ENCODE measurements around the gene MAIP1. TPM values are rescaled to one million over a fixed set of nuclear protein-coding genes. Genes with fewer than 3 reads are reported as not detected.
A peak's percentile ranks its signal among the peaks of the same experiment; 100 is the strongest.

Gene MAIP1
- total RNA-seq, 2 experiments from 2014 or later, result 17.9 to 19.5 TPM

DNA sequence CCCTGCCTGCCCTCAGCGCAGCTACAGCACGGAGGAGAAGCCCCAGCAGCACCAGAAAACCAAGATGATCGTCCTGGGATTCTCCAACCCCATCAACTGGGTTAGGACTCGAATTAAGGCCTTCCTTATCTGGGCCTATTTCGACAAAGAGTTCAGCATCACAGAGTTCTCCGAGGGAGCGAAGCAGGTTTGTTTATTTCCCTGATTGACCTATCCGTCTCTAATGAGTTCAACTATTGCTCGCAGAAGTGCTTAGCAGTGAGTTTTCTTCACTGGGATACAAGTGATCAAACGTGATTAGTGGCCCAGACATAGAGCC is 639 bp downstream of the MAIP1 start:
- Mint-ChIP-seq H3K4me3 (peak overlapping the region; percentile 98), H3K27me3 (no peaks in the 10 kb centered on the region), H3K9me3 (no peaks in the 10 kb centered on the region), H3K4me1 (peaks cover 60% of the 10 kb centered on the region), H3K36me3 (ENCODE audit: low read depth) (peaks cover 36% of the 10 kb centered on the region), H3K27ac (peak overlapping the region; percentile 92)
- CTCF ChIA-PET, result interaction anchor here (0.5 kb wide), 1 partner anchor 470 kb away, joined by 3 read pairs; no protein-coding TSS in a partner anchor
- POLR2A ChIA-PET, result interaction anchor here (0.6 to 1.7 kb wide), 2 partner anchors 9 to 44 kb away, joined by 3 to 4 read pairs; no protein-coding TSS in a partner anchor
- DNase-seq, result no peak

DNA sequence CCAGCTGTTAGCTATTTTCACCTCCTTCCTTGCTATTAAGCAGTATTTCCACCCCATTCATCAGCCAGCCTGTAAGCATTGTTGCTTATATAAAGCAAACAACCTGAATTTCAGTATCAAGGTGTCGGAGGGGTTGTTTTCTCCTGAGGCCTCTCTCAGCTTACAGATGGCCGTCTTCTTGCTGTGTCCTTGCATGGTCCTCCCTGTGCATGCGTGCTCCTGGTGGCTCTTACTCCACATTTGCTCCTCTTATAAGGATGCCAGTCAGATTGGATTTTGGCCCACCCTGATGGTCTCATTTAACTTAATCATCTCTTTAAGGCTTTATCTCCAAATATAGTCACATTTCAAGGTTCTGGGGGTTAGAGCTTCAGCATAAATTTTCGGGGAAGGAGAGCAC is 2.6 kb downstream of the MAIP1 start:
- ChIA-PET POLR2A (no interaction called here), CTCF (no interaction called here)
- H3K4me1 Mint-ChIP-seq, result peaks cover 56% of the 10 kb centered on the region
- H3K27me3 Mint-ChIP-seq, result no peaks in the 10 kb centered on the region
- DNase-seq, result no peak
- H3K9me3 Mint-ChIP-seq, result no peaks in the 10 kb centered on the region
- no peak overlapping the region for H3K27ac Mint-ChIP-seq
- no peak overlapping the region for H3K4me3 Mint-ChIP-seq
- H3K36me3 Mint-ChIP-seq (ENCODE audit: low read depth), result peaks cover 44% of the 10 kb centered on the region

- Mint-ChIP-seq H3K36me3 (ENCODE audit: low read depth) (peaks cover 69% of the 10 kb centered on the region), H3K9me3 (no peaks in the 10 kb centered on the region), H3K4me3 (no peak overlapping the region), H3K4me1 (peaks cover 27% of the 10 kb centered on the region), H3K27ac (peak overlapping the region; percentile 8), H3K27me3 (no peaks in the 10 kb centered on the region)
- ChIA-PET CTCF (no interaction called here), POLR2A (interaction anchor here (0.9 kb wide), 1 partner anchor 51 kb away, joined by 3 read pairs; the partner anchor contains the start of gene C2orf69)
- no peak for DNase-seq
Observed at GRCh38 chr2:199962203-199962602, 6.8 kb downstream of the MAIP1 start.

- peaks cover 11% of the 10 kb centered on the region for H3K4me1 Mint-ChIP-seq
- no peak for DNase-seq
- H3K4me3 Mint-ChIP-seq, result no peak overlapping the region
- no peak overlapping the region for H3K27ac Mint-ChIP-seq
- peaks cover 54% of the 10 kb centered on the region for H3K36me3 Mint-ChIP-seq (ENCODE audit: low read depth)
- H3K27me3 Mint-ChIP-seq, result no peaks in the 10 kb centered on the region
- H3K9me3 Mint-ChIP-seq, result no peaks in the 10 kb centered on the region
- ChIA-PET CTCF (interaction anchor here (1.1 to 1.8 kb wide), 2 partner anchors 8 to 18 kb away, joined by 3 read pairs; no protein-coding TSS in a partner anchor), POLR2A (interaction anchor here (1.0 kb wide), 1 partner anchor 26 kb away, joined by 3 read pairs; no protein-coding TSS in a partner anchor)
Observed at GRCh38 chr2:199966405-199966804, 11.0 kb downstream of the MAIP1 start.

GRCh38 chr2:199966976-199967375 is 11.6 kb downstream of the MAIP1 start:
- ChIA-PET POLR2A (no interaction called here), CTCF (interaction anchor here (1.1 to 1.8 kb wide), 3 partner anchors 8 to 18 kb away, joined by 3 to 5 read pairs (median 3); no protein-coding TSS in a partner anchor)
- H3K36me3 Mint-ChIP-seq (ENCODE audit: low read depth), result peaks cover 49% of the 10 kb centered on the region
- H3K4me3 Mint-ChIP-seq, result no peak overlapping the region
- no peaks in the 10 kb centered on the region for H3K9me3 Mint-ChIP-seq
- H3K27me3 Mint-ChIP-seq, result no peaks in the 10 kb centered on the region
- no peak for DNase-seq
- H3K27ac Mint-ChIP-seq, result no peak overlapping the region
- H3K4me1 Mint-ChIP-seq, result peaks cover 7% of the 10 kb centered on the region

- POLR2A ChIA-PET, result no interaction called here
Observed at GRCh38 chr2:199968126-199968525, 12.7 kb downstream of the MAIP1 start.

DNA sequence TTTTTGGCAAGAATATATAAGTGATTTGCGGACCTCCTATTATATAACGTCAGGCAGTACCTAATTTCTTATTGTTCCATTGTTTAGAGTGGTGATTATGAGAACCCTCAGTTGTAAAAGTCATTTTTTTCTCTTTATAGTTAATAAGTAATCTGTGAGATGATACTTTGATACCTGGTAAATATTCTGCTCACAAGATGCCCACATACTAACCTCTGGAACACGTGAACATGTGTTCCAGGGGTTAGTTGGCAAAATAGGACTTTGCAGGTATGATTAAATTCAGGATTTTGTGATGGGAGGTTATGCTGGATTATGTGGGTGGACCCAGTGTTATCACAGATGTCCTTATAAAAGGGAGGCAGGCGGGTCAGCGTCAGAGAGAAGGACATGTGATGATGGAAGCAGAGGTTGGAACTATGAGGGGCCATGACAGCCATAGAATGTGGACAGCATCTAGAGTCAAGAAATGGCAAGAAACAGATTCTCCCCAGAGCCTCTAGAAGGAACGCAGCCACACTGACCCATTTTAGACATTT is 16.8 kb downstream of the MAIP1 start:
- Mint-ChIP-seq H3K9me3 (no peaks in the 10 kb centered on the region), H3K36me3 (ENCODE audit: low read depth) (peaks cover 18% of the 10 kb centered on the region), H3K27ac (no peak overlapping the region), H3K4me1 (no peaks in the 10 kb centered on the region), H3K4me3 (no peak overlapping the region), H3K27me3 (no peaks in the 10 kb centered on the region)
- CTCF ChIA-PET, result no interaction called here
- no peak for DNase-seq
- POLR2A ChIA-PET, result no interaction called here

More at GRCh38 chr2:199968126-199968525, 12.7 kb downstream of the MAIP1 start:
- DNase-seq, result no peak
- no peak overlapping the region for H3K27ac Mint-ChIP-seq
- H3K4me3 Mint-ChIP-seq, result no peak overlapping the region
- CTCF ChIA-PET, result interaction anchor here (1.4 kb wide), 1 partner anchor 12 kb away, joined by 5 read pairs; no protein-coding TSS in a partner anchor
- no peaks in the 10 kb centered on the region for H3K4me1 Mint-ChIP-seq
- H3K27me3 Mint-ChIP-seq, result no peaks in the 10 kb centered on the region
- H3K9me3 Mint-ChIP-seq, result no peaks in the 10 kb centered on the region
- H3K36me3 Mint-ChIP-seq (ENCODE audit: low read depth), result peaks cover 42% of the 10 kb centered on the region

GRCh38 chr2:199973703-199974102 is 18.3 kb downstream of the MAIP1 start:
- Mint-ChIP-seq H3K36me3 (ENCODE audit: low read depth) (peaks cover 7% of the 10 kb centered on the region), H3K9me3 (no peaks in the 10 kb centered on the region), H3K4me1 (peaks cover 12% of the 10 kb centered on the region), H3K27ac (no peak overlapping the region), H3K4me3 (no peak overlapping the region), H3K27me3 (no peaks in the 10 kb centered on the region)
- ChIA-PET CTCF (interaction anchor here (0.7 to 4.0 kb wide), 8 partner anchors 10 to 536 kb away, joined by 3 to 20 read pairs (median 4); partner anchors contain the start of genes KCTD18 and SPATS2L), POLR2A (no interaction called here)
- no peak for DNase-seq

DNA sequence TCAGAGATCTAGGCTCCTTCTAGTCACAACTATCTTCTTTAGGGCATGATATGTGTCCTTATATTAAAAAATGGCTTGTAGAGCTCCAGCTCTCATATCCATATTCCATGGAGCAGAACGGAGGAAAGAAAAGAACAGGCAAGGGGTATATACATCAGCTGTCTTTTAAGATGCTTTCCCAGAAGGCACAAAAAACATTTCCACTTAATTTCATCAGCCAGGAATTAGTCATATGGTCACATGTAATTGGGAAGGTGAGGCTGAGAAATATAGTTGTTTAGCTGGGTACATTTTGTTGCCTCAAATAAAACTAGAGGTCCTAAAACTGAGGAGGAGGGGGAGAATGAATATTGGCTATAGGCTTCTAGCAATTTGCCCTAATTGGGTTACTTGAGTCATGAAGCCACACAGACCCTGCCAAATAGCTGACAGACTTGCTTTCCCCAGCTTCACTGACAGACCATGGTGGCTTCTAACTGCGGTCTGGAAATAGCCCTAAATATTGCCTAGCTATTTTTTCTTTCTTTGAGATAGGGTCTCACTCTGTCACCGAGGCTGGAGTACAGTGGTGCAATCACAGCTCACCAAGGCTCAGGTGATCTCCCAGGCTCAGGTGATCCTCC is 20.0 kb downstream of the MAIP1 start:
- H3K27me3 Mint-ChIP-seq, result no peaks in the 10 kb centered on the region
- no peaks in the 10 kb centered on the region for H3K9me3 Mint-ChIP-seq
- H3K27ac Mint-ChIP-seq, result no peak overlapping the region
- CTCF ChIA-PET, result interaction anchor here (0.8 to 4.0 kb wide), 5 partner anchors 9 to 508 kb away, joined by 3 to 20 read pairs (median 3); no protein-coding TSS in a partner anchor
- DNase-seq, result no peak
- POLR2A ChIA-PET, result no interaction called here
- no peaks in the 10 kb centered on the region for H3K36me3 Mint-ChIP-seq (ENCODE audit: low read depth)
- H3K4me1 Mint-ChIP-seq, result peaks cover 21% of the 10 kb centered on the region
- no peak overlapping the region for H3K4me3 Mint-ChIP-seq

DNA sequence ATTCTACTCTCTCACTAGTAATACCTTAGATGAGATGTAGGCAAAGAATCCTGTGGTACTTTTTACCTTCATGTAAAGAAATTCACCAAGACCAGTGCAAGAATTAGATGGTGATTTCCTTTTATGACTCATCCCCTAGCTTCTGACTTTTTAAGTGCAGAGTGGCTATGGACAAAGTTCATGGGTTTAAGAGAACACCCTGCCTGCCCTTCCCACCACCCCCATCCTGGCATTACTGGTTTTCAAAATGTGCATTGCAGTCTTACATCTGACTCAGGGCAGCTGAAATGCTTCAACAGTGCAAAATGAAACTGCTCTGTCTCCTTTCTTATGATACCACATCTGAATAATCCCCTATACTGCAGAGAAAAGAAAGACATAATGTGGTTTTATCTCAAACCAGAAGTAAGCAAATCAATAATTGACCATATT is 22.6 kb downstream of the MAIP1 start:
- ChIA-PET POLR2A (no interaction called here), CTCF (interaction anchor here (1.1 kb wide), 1 partner anchor 503 kb away, joined by 5 read pairs; no protein-coding TSS in a partner anchor)
- no peaks in the 10 kb centered on the region for H3K9me3 Mint-ChIP-seq
- peak; percentile 36 for DNase-seq
- peaks cover 21% of the 10 kb centered on the region for H3K4me1 Mint-ChIP-seq
- H3K27me3 Mint-ChIP-seq, result no peaks in the 10 kb centered on the region
- no peaks in the 10 kb centered on the region for H3K36me3 Mint-ChIP-seq (ENCODE audit: low read depth)
- peak overlapping the region; percentile 10 for H3K27ac Mint-ChIP-seq
- no peak overlapping the region for H3K4me3 Mint-ChIP-seq

DNA sequence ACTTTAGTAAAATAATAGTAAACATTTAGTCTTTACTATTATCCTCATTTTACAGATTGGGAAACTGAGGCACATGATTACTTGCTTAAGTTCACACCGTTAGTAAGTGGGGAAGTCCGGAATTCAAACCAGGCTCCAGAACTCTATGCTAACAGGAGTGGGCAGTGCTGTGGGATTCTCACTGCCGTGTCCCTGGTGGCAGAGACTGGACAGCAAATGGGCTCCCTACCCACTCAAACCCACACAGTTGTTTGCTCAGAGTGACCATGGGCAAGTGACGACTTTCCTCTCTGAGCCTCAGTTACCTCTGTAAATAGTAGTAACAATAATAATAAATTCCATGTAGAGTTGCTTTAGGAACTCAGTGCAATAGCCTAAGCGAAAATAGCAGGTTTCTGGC is 24.0 kb downstream of the MAIP1 start:
- H3K4me3 Mint-ChIP-seq, result no peak overlapping the region
- CTCF ChIA-PET, result interaction anchor here (0.7 to 2.2 kb wide), 12 partner anchors 9 to 734 kb away, joined by 3 to 23 read pairs (median 4); partner anchors contain the start of gene SPATS2L

GRCh38 chr2:199979832-199980628 is 24.6 kb downstream of the MAIP1 start:
- H3K4me3 Mint-ChIP-seq, result no peak overlapping the region

More for the DNA sequence above, 24.0 kb downstream of the MAIP1 start:
- Mint-ChIP-seq H3K9me3 (no peaks in the 10 kb centered on the region), H3K36me3 (ENCODE audit: low read depth) (no peaks in the 10 kb centered on the region), H3K4me1 (peaks cover 21% of the 10 kb centered on the region), H3K27me3 (no peaks in the 10 kb centered on the region), H3K27ac (no peak overlapping the region)
- POLR2A ChIA-PET, result interaction anchor here (0.9 to 1.1 kb wide), 2 partner anchors 489 to 530 kb away, joined by 3 read pairs; partner anchors contain the start of gene KCTD18
- DNase-seq, result no peak

More at GRCh38 chr2:199979832-199980628, 24.6 kb downstream of the MAIP1 start:
- no peak overlapping the region for H3K27ac Mint-ChIP-seq
- H3K9me3 Mint-ChIP-seq, result no peaks in the 10 kb centered on the region
- no peaks in the 10 kb centered on the region for H3K36me3 Mint-ChIP-seq (ENCODE audit: low read depth)
- DNase-seq, result peak; percentile 84
- no peaks in the 10 kb centered on the region for H3K27me3 Mint-ChIP-seq
- CTCF ChIA-PET, result interaction anchor here (0.8 to 2.2 kb wide), 21 partner anchors 9 to 724 kb away, joined by 3 to 23 read pairs (median 4); partner anchors contain the start of genes SGO2 and SPATS2L
- H3K4me1 Mint-ChIP-seq, result peaks cover 21% of the 10 kb centered on the region
- POLR2A ChIA-PET, result interaction anchor here (0.9 to 1.1 kb wide), 2 partner anchors 488 to 530 kb away, joined by 3 read pairs; partner anchors contain the start of gene KCTD18
